Ascending aorta (tissue), 2 donors: ENCODE measurements around the gene PCLO. TPM values are rescaled to one million over a fixed set of nuclear protein-coding genes. Genes with fewer than 3 reads are reported as not detected.

Source experiments
- DNase-seq, 2 donors: peaks; one replicate each; pipeline ENCODE4 v3.0.0-alpha.2; 2019; ENCODE audit warnings: low spot score in 2 of 2
- H3K27ac ChIP-seq, 2 donors: fragments of 200-600 bp; sonication (generic); one replicate each; pipeline ENCODE4 v1.5.1; 2016 to 2017; ENCODE audit warnings: mild to moderate bottlenecking in 1 of 2
- H3K27me3 ChIP-seq: fragments of 200-600 bp; sonication (generic); one replicate; pipeline ENCODE4 v1.5.1; 2017
- H3K36me3 ChIP-seq, 2 donors: fragments of 200-600 bp; sonication (generic); one replicate each; pipeline ENCODE4 v1.5.1; 2016
- H3K4me1 ChIP-seq, 2 donors: fragments of 200-600 bp; sonication (generic); one replicate each; pipeline ENCODE4 v1.5.1; 2016 to 2017; ENCODE audit warnings: mild to moderate bottlenecking in 1 of 2
- H3K4me3 ChIP-seq, 2 donors: fragments of 200-600 bp; sonication (generic); one replicate each; pipeline ENCODE4 v1.5.1; 2016 to 2017; ENCODE audit warnings: mild to moderate bottlenecking in 1 of 2
- H3K9me3 ChIP-seq, 2 donors: fragments of 200-600 bp; sonication (generic); one replicate each; pipeline ENCODE4 v1.5.1; 2016
- CTCF ChIP-seq, 3 experiments: fragments of 200-600 bp in 2 of 3; fragments of 450-650 bp in 1 of 3; sonication (generic) in 2 of 3; IDR thresholded peaks; one replicate each; pipeline ENCODE4 v1.5.1; 2016 to 2019; ENCODE audit warnings: antibody characterized with exemption in 3 of 3, mild to moderate bottlenecking in 1 of 3, moderate library complexity in 1 of 3
- intact Hi-C: fragments of 100-400 bp; cut with DNase I; formaldehyde crosslinking; loops from one replicate; pipeline ENCODE4 v1.15.1; 2023
- total RNA-seq: library from RNA; depleted of rRNA; stranded (reverse); fragments of >200 nt; gene quantifications from one replicate; pipeline ENCODE4 v1.1.0, GENCODE V29; 2016

The PCLO gene
- total RNA-seq, 1 donor from 2014 or later = 0.11 TPM

GRCh38 chr7:83190659-83191389 lies 28.1 kb upstream of the PCLO start:
- no peaks in the 10 kb centered on the region for H3K9me3 ChIP-seq
- H3K27me3 ChIP-seq = no peaks in the 10 kb centered on the region
- no peak for DNase-seq
- no peaks in the 10 kb centered on the region for H3K36me3 ChIP-seq
- H3K27ac ChIP-seq = no peak overlapping the region
- no peaks in the 10 kb centered on the region for H3K4me1 ChIP-seq
- no peak for TF ChIP-seq CTCF (IDR thresholded peaks at IDR 0.05)
- H3K4me3 ChIP-seq = no peak overlapping the region
- intact Hi-C loops = no loop called here

GRCh38 chr7:83178796-83179195 lies 16.1 kb upstream of the PCLO start:
- Histone ChIP-seq H3K4me3 (no peak overlapping the region), H3K4me1 (no peaks in the 10 kb centered on the region), H3K36me3 (no peaks in the 10 kb centered on the region), H3K27ac (no peak overlapping the region), H3K27me3 (no peaks in the 10 kb centered on the region), H3K9me3 (no peaks in the 10 kb centered on the region)
- DNase-seq = no peak
- intact Hi-C loops = loop anchor here (10.0 kb wide), 1 partner anchor 56 kb away; no protein-coding TSS in a partner anchor
- TF ChIP-seq CTCF (IDR thresholded peaks at IDR 0.05) = no peak

- intact Hi-C loops = loop anchor here (10.0 kb wide), 1 partner anchor 57 kb away; no protein-coding TSS in a partner anchor
- no peaks in the 10 kb centered on the region for H3K27me3 ChIP-seq
- H3K4me3 ChIP-seq = no peak overlapping the region
- H3K4me1 ChIP-seq = no peaks in the 10 kb centered on the region
- no peak for DNase-seq
- no peak overlapping the region for H3K27ac ChIP-seq
- H3K36me3 ChIP-seq = no peaks in the 10 kb centered on the region
- TF ChIP-seq CTCF (IDR thresholded peaks at IDR 0.05) = no peak
- H3K9me3 ChIP-seq = no peaks in the 10 kb centered on the region
Measured at GRCh38 chr7:83178066-83178465, 15.4 kb upstream of the PCLO start.

- no peak for TF ChIP-seq CTCF (IDR thresholded peaks at IDR 0.05)
- intact Hi-C loops = loop anchor here (10.0 kb wide), 1 partner anchor 61 kb away; no protein-coding TSS in a partner anchor
Measured at GRCh38 chr7:83173664-83174063, 11.0 kb upstream of the PCLO start.

GRCh38 chr7:83166781-83167180 lies 4.1 kb upstream of the PCLO start:
- no peak for DNase-seq
- intact Hi-C loops = no loop called here

More at GRCh38 chr7:83173664-83174063, 11.0 kb upstream of the PCLO start:
- DNase-seq = no peak
- Histone ChIP-seq H3K4me1 (no peaks in the 10 kb centered on the region), H3K27ac (no peak overlapping the region), H3K27me3 (no peaks in the 10 kb centered on the region), H3K4me3 (no peak overlapping the region), H3K9me3 (no peaks in the 10 kb centered on the region), H3K36me3 (no peaks in the 10 kb centered on the region)

More at GRCh38 chr7:83166781-83167180, 4.1 kb upstream of the PCLO start:
- peaks cover 0 to 3% of the 10 kb centered on the region in 2 donors for H3K4me1 ChIP-seq
- no peaks in the 10 kb centered on the region for H3K9me3 ChIP-seq
- TF ChIP-seq CTCF (IDR thresholded peaks at IDR 0.05) = no peak
- H3K27ac ChIP-seq = no peak overlapping the region
- no peaks in the 10 kb centered on the region for H3K36me3 ChIP-seq
- H3K27me3 ChIP-seq = no peaks in the 10 kb centered on the region
- no peak overlapping the region for H3K4me3 ChIP-seq
